IPS-NIHi11 (cell line): Measurements from ENCODE around the gene MOV10L1.

ENCODE experiments used
- DNase-seq: peaks from one replicate; pipeline ENCODE4 v3.0.0; 2012; ENCODE audit warnings: mixed read lengths, low spot score

MOV10L1 gene

DNA sequence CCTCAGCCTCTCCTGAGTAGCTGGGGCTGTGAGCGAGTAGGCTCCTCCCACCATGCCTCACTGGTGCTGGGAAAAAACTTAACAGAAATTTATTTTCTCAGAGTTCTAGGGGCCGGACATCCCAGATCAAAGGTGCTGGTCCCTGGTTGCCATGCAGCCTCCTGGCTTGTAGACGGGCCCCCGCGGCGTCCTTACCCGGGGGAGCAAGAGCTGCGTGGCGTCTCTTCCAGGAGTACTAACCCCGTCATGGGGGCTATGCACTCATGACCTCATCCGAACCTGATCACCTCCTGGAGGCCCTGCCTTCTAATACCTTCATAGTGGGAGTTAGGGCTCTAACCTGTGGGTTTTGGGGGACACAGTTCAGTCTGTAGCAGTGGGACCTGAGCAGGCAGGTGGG is 98.5 kb downstream of the MOV10L1 start:
- DNase-seq: no peak

DNA sequence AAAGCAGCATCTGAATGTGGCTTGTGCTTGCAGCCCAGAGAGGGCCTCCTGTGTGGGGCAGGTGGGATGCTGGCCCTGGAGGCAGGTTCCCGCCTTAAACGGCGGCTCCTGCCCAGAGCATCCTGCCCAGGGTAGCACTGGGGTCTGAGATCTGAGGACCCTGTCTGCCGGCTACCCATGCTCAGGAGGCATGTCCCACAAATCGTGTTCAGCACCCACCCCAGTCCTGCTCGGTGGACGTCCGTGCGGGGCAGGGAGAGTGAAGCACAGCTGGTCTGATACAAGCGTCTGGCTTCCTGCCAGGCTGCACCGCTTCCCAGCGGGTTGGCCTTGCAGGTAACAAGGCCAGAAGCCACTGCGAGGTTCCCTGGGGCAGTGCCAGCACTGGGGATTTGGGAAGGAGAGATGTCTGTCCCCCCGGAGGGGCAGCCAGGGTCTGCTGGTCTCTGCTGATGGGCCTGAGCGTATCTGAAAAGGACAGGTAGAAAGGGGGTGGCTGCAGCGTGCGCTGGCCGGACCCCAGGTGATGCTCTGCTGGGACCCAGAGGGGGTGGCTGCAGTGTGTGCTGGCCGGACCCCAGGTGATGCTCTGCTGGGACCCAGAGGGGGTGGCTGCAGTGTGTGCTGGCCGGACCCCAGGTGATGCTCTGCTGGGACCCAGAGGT is 99.5 kb downstream of the MOV10L1 start:
- DNase-seq: no peak

DNA sequence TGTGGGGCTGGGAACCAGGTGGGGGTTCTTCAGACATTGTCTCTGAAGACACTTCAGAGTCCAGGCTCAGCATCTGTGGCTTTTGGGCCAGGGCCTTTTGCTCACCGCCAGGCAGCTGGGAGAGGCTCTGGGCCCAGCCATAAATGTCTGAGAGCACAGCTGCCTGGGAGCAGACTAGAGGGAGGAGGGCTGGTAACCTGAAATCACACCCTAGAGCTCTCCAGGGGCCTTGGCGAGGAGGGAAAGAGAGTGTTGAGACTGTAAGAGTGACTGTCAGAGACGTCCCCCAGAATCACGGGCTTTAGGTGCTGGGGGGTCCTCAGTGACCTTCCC is 100.0 kb downstream of the MOV10L1 start:
- no peak for DNase-seq

DNA sequence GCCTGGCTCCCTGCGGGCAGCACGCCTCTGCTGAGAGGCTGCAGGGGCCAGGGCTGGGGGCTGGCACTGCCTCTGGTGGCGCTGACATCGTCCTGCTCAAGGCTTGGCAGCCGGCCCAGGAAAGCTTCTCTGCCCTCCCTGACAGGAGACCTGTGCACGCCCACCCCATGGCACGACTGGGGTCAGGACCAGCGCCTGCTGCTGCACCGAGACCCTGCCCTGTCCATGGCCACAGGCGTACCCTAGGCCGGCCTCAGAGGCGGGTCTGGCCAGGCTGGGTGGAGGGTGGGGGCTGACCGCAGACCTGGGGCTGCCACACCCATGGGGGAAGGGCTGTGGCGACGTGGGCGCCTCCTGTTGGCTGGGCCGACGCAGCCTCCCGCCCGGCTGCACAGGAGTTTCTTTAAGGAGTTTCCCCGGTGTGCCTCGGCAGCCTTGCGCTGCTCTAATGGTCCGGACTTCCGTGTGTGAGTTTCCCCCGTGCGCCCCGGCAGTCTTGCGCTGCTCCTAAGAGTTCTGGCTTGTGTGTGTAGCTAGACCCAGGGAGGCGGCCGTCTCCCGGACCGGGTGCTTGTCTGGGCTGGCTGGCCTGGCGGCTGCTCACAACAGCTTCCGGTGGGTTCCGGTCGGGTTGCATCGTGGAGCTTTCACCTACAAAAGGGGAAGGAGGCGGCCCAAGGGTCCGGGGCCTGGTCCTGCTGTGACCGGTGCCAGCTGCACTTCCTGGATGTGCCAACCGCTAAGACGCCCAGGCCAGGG is 100.6 kb downstream of the MOV10L1 start:
- peak; percentile 84 for DNase-seq

DNA sequence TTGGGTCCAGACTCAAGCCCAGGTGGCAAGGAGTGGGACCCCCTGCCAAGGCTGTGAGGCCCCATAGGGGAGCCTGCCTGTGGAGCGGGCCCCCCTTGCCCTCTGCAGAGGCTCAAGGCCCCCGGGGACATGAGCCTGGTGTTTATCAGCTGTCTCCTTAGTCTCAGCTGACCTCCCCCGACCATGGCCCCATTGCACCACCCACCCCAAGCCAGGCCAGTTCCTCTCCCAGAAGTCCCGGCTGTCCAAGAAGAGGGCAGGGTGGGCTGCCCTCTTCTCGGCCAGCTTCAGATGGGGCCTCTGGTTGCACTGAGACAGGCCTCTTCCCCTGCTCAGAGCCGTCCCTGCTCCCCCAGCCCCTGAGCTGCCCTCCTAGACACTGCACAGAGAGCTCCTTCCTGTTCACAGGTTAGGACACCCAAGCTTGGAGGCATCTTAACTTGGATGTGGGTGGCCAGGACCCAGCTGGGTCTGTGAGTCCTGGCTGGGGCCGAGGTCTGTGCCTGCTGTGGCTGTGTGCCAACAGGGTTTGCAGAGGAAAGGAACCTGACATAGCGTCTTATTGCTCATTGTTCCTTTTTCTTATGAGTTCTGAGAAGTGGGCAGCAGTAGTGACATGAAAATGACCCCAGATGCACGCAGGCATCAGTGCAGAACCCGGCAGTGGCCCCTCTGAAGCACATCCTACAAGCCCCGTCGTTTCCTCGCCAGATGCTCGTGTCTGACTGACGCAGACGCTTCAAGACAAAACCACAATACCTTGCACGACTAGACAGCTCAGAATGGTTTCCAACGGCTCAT is 101.3 kb downstream of the MOV10L1 start:
- no peak for DNase-seq

DNA sequence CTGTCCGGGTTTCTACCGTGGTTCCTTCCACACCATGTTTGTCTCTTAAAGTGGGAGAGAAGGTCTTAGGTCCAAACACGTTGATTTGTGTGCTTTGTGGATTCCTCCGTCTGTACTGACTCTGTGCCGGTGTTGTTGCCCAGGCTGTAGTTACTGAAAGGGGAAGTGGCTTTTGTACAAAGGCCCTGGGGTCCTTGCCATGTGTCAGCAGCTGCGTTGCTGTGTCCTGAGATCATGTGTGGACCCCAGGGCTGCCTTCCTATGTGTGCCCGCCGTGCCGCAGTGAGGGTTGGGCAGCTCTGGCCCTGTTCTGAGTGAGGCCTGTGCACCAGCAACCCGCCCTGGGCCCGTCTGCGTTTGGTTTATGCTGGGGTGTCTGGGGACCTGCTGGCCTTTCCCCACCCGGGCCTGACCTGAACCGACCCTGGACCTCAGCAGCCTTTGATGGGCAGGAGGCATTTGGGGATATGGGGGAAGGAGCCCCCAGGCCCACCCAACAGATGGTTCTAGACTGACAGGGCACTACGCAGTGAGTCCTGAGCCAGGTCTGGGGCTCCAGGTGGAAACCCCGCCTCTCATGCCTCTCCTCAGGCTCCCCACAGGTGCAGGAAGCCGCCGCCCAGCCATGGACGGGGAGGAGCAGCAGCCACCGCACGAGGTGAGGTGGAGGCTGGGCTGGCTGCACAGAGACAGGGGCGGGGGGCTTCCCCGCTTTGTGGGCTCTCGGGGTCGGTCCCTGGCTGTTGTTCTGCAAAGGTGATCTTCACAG is 102.8 kb downstream of the MOV10L1 start:
- no peak for DNase-seq

DNA sequence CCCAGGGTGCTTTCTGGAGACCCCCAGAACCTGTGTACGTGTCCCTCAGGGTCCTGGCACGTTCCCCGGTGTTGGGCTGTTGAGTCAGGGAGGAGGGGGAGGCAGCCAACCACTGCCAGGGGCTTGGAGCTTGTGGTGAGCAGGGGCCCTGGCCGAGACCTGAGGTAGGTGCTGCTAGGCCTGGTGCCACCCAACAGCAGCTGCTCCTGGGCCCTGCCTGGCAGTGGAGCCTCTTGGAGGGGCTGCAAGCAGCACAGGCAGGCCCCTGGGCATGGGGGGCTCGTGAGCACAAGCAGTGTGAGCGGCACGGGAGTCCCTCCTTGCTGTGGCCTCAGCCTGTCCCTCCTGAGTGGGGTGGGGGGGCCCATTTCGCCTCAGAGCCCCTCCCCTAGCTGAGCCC is 103.8 kb downstream of the MOV10L1 start:
- DNase-seq: no peak

DNA sequence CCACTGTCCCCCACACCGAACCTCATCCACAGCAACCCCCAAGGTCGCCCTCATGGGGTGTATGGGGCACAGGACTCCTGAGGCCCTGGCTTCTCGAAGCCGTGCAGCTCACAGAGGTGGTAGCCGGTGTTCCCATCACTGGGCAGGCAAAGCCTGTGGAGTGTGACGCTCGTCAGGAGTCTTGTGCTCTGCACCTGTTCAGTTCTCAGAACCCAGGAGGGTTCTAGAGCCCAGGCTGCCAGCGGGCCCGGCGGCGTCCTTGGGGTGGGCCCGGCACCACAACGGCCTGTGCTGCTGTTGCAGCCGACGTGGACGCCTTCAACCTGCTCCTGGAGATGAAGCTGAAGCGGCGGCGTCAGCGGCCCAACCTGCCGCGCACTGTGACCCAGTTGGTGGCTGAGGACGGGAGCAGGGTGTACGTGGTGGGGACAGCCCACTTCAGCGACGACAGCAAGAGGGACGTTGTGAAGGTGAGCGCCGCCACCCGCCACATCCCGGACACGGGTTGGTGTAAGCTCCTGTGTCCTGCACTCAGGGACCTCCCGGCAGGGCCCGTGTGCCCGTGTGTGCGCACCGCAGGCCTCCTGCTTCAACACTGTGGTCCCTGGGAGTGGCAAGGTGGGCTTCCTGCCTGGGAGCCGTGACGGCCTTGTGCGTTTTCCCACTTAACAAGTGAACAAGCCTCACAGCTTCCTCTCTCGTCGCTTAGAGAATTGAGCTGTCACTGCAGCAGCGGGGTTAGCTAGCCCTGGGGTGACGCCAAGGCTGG is 104.4 kb downstream of the MOV10L1 start:
- no peak for DNase-seq

DNA sequence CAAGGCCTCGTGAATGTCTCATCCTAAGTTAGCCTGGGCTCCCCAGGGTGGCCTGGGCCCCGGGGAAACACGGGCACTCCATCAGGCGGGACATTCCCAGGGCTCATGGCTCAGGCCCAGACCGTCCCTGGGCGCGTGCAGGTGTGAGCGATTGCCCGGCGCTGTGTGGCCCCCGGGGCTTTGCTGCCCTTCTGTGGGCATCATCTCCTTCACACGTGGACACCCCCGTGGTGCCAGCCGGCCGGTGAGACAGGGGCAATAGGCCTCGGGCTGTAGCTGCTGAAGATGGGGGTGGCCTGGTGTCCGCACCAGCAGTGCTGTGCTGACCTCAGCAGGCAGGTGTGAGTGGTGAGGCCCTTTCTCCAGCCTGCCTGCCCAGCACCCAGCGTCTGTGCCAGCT is 106.5 kb downstream of the MOV10L1 start:
- DNase-seq: no peak

DNA sequence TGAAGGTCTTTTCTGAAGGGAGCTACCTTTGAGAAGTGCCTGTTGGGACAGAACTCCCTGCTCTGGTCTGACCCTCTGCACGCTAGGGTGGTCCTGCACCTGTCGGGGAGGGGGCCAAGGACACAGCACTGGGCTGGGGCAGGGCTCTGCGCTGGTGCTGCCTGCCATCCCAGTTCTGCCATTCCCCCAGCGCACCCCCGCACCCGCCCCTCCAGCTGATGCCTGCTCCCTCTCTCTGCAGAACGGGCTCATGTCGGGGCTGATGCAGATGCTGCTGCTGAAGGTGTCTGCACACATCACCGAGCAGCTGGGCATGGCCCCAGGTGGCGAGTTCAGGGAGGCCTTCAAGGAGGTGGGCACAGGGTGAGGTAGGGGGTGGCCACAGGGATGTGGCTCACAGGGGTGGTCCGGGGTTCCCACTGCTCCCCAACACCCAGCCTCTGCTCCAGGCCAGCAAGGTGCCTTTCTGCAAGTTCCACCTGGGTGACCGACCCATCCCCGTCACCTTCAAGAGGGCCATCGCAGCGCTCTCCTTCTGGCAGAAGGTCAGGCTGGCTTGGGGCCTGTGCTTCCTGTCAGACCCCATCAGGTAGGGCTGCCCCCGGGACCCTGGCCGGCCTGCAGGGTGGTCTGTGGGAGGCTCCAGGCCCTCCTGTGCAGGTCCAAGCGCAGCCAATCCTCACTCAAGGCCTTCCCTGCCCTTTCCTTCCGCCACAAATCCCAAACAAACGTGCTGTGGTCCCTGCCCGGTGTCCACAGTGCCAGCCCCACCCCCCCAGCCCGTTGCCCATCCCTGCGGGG is 107.4 kb downstream of the MOV10L1 start:
- DNase-seq: no peak

DNA sequence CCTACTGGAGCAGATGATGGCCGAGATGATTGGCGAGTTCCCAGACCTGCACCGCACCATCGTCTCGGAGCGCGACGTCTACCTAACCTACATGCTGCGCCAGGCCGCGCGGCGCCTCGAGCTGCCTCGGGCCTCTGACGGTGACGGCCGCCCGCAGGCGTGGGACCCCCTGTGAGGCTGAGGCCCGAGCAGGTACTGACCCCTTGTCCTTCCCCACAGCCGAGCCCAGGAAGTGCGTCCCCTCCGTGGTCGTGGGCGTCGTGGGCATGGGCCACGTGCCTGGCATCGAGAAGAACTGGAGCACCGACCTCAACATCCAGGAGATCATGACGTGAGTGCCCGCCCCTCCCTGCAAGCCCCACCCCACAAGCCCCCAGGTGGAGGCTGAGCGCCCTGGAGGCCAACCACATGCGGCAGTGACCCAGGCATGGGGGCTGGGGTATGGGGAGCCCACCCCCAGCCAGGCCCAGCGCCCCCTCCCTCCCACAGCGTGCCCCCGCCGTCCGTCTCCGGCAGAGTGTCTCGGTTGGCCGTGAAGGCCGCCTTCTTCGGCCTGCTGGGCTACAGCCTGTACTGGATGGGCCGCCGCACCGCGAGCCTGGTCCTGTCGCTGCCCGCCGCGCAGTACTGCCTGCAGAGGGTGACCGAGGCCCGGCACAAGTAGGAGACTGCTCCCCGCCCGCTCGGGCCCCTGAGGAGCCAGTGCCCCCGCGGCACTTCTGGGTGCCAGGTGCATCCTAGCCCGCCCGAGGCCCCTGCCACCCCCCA is 108.2 kb downstream of the MOV10L1 start:
- DNase-seq: no peak

DNA sequence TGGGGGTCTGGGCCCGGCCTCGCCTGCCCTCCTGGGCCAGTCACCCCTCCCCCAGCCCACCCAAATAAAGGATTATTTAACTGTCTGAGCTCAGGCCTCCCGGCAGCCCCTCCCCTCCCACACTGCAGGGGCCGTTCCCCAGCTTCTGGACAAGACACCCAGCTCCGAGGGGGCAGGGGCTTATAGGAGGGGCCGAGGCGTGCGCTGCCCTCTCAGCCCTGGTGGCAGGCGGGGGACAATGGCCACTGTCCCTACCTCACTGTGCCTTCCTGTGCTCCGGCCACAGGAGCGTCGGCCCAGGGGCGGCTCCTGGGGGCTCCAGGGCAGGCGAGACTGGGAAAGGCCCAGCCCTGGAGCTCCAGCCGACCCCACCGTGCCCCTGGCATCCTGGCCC is 108.8 kb downstream of the MOV10L1 start:
- no peak for DNase-seq

DNA sequence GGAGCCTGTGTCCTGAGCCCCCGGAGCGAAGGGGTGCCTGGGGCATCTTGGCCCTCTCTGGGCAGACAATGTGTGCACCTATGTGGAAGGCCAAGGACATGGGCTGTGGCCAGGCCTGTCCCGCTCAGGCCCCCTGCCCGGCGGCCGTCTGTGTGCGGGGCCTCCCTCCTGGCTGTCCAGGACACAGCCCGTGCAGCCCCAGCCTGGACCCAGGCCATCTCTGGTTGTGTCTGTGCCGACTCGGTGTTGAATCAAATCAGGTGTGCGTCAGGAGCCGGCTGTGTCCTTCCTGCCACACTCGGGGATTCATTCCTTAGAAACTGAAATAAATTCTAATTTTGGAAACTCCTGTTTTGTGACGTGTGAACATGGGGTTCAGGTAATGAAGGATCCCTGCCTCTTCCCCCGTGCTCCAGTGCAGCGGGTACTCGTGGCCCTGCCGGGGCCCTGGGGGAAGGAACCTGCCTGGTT is 109.5 kb downstream of the MOV10L1 start:
- no peak for DNase-seq

DNA sequence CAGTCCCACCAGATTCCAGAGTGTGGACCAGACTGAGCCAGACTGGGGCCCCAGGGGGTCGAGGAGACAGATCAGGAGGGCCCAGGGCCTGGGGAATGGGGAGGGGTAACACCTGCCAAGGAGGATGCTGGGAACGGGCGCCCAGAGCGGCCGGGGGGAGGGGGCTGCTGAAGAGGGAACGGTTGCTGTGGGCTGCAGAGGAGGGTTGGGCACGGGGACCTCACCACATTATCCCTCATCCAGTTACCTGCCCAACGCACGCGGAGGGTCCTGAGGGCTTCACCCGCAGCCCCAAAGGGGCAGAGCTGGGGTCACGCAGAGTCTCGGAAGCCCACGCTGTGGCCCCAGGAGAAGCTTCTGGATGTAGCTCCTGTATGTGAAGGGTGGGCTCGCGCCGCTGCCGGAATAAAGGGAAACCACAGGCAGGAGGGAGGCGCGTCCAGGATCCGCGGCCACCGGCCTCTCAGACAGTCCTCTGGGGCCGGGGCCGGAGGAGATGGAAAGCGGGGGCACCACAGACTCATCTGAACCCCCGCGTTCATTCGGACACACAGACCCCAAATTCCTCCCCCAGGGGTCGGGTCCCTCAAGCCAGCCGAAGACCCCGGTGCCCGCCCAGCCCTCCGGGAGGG is 110.1 kb downstream of the MOV10L1 start:
- peak; percentile 76 for DNase-seq

DNA sequence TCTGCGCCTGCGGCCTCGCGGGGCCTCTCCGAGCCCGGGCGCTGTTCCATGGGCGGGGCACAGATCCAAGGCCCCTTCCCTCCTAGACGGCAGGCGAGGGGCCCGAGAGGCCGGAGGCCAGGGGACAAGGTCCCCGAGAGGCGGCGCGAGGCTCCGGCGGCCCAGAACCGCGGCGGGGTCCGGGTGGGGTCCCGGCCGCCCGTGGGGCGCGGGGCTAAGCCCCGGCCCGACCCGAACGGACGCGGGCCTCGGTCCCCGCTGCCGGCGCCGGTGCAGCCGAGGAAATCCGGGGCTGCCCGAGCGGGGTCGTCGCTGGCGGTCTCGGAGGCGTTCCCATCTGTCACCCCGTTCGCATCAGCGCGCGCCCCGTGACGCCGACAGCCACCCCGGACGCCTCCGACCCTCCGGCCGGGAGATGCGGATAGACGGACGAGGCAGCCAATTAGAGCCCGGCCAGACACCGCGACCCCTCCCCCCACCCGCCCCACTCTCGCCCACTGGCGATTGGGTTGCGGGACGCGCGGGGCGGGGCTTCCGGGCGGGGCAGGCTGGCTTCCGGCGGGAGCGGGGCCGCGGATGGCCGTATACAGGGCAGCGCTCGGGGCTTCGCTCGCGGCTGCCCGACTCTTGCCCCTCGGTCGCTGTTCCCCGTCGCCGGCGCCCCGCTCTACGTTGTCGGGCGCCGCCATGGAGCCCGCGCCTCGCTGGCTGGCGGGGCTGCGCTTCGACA is 110.8 kb downstream of the MOV10L1 start, which contains the start of gene SELENOO:
SELENOO (plus strand) TSS at position 551 of the 730 bp plus-strand sequence; CDS start at position 577, 26 bp downstream.
- DNase-seq: peak; percentile 99

DNA sequence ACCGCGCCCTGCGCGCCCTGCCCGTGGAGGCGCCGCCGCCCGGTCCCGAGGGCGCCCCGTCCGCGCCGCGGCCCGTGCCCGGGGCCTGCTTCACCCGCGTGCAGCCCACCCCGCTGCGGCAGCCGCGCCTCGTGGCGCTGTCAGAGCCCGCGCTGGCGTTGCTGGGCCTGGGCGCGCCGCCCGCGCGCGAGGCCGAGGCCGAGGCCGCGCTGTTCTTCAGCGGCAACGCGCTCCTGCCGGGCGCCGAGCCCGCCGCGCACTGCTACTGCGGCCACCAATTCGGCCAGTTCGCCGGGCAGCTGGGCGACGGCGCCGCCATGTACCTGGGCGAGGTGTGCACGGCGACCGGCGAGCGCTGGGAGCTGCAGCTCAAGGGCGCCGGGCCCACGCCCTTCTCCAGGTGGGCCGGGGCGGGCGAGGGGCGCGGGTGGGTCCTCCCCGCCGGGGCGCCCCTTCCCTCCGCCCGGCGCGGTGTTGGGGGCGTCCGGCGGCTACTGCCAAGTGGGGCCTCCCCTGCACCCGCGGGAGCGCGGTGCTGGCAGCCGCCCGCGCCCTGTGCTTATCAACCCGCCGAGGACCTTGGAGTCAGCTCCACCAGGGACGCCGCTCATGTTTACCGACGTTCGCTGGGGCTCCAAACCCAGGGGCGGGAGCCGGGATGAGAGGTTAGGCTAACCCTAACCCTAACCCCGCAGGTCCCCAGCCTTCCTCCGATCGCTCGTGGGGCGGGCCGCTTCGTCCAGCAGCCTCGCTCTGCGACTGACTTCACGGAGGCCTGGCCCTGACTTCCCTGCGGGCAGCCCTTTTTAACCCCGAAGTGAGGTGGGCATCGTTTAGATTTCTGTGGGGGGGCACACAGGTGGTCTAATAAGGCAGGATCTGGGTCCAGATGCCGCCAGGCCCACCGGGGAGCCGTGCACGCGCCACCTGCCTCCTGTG is 111.7 kb downstream of the MOV10L1 start:
- peak; percentile 72 for DNase-seq

DNA sequence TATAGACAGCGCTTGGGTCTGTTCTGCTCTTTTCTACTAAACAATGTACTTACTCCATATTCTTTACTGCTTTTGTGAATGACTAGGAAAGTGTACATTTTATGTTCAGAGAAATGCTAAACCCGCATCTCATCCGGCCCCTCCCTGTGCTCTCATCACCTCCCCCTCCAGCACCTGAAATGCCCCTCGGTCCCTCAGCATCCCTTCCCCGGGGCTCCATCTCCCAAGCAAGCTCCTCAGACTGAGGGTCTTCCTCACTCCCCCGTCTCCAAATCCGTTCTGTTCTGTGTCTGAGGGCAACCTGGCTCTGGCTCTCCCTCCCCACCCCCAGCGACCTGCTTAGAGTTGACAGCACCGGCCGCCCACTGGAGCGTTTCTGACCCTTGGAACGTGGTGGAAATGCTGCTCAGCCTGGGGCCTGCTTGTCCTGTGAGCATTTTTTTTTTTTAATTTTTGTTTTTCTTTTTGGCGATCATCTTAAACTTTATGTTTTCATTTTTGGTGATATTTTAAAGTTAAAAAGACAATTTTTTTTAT is 112.4 kb downstream of the MOV10L1 start:
- DNase-seq: no peak
